Stimulated activated CD8-positive, alpha-beta memory T cell treated with anti-CD3 and anti-CD28 coated beads, Interleukin-7, amount 100 ng/mL, for 1 hour (primary cell): ENCODE results near the gene ABCC1.

Source experiments
- DNase-seq, 2 donors: peaks; one replicate each; pipeline ENCODE4 v3.0.0-alpha.2; 2020; ENCODE audit warnings: low read depth in 2 of 2

The ABCC1 gene

GRCh38 chr16:16110111-16110490, 160.7 kb downstream of the ABCC1 start:
- no peak for DNase-seq

- DNase-seq: no peak
These were observed 162.2 kb downstream of the ABCC1 start for GRCh38 chr16:16111639-16112038.

- no peak for DNase-seq
These were observed 163.1 kb downstream of the ABCC1 start for GRCh38 chr16:16112450-16113053.

GRCh38 chr16:16113076-16113475, 163.7 kb downstream of the ABCC1 start:
- DNase-seq: no peak

- no peak for DNase-seq
These were observed 167.4 kb downstream of the ABCC1 start for GRCh38 chr16:16116841-16117240.

- no peak for DNase-seq
These were observed 168.9 kb downstream of the ABCC1 start for GRCh38 chr16:16118337-16118736.

GRCh38 chr16:16120044-16120381, 170.6 kb downstream of the ABCC1 start:
- DNase-seq: no peak

- no peak for DNase-seq
These were observed 171.2 kb downstream of the ABCC1 start for GRCh38 chr16:16120382-16121184.

GRCh38 chr16:16121185-16121727, 171.8 kb downstream of the ABCC1 start:
- no peak for DNase-seq

GRCh38 chr16:16122264-16122663, 172.8 kb downstream of the ABCC1 start:
- no peak for DNase-seq

- no peak for DNase-seq
These were observed 175.0 kb downstream of the ABCC1 start for GRCh38 chr16:16124438-16124837.

GRCh38 chr16:16124974-16125373, 175.6 kb downstream of the ABCC1 start:
- no peak for DNase-seq

- DNase-seq: no peak
These were observed 177.5 kb downstream of the ABCC1 start for GRCh38 chr16:16126896-16127295.

GRCh38 chr16:16127469-16128116, 178.2 kb downstream of the ABCC1 start:
- DNase-seq: peak; percentile 23 to 44

GRCh38 chr16:16131204-16131603, 181.8 kb downstream of the ABCC1 start:
- DNase-seq: no peak

- no peak for DNase-seq
These were observed 182.2 kb downstream of the ABCC1 start for GRCh38 chr16:16131659-16132058.

- DNase-seq: no peak
These were observed 184.7 kb downstream of the ABCC1 start for GRCh38 chr16:16133943-16134604.

- DNase-seq: no peak
These were observed 187.2 kb downstream of the ABCC1 start for GRCh38 chr16:16136588-16136987.

- DNase-seq: no peak
These were observed 187.7 kb downstream of the ABCC1 start for GRCh38 chr16:16137110-16137509.

- DNase-seq: no peak
These were observed 188.7 kb downstream of the ABCC1 start for GRCh38 chr16:16138034-16138635.

- DNase-seq: no peak
These were observed 189.6 kb downstream of the ABCC1 start for GRCh38 chr16:16139061-16139460.

- DNase-seq: no peak
These were observed 190.4 kb downstream of the ABCC1 start for GRCh38 chr16:16139806-16140205.
